MV-4-11 (cell line): ENCODE results near the gene TXNRD3.
"Not testable (repeated sequence)": the region's sequence is repeated elsewhere in the genome, so short reads cannot be mapped to it uniquely, and the experiment has no call there.

Source experiments
- DNase-seq: peaks from one replicate; lab custom pipeline; 2025; lab: John Stamatoyannopoulos, UW

The TXNRD3 gene

DNA sequence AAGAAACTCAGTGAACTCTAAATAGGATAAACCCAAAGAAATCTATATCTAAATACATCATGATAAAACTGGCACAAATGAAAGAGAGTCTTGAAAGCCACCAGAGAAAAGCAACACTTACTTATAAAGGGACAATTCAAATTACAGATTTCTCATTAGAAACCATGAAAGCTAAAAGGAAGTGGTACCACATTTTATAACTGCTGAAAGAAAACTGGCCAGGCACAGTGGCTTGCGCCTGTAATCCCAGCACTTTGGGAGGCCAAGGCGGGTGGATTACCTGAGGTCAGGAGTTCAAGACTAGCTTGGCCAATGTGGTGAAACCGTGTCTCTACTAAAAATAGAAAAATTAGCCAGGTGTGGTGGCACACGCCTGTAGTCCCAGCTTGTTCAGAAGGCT lies 59.4 kb downstream of the TXNRD3 start:
- not testable (repeated sequence) for DNase-seq

DNA sequence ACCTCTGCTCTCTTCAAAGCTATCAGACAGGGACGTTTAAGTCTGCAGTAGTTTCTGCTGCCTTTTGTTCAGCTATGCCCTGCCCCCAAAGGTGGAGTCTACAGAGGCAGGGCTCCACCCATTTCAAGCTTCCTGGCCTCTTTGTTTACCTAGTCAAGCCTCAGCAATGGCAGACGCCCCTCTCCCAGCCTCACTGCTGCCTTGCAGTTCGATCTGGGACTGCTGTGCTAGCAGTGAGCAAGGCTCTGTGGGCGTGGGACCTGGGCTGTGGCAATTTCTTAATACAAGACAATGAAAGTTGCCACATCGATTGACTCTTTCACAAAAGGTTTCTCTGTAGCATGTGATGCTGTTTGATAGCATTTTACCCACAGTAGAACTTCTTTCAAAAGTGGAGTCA lies 63.4 kb downstream of the TXNRD3 start:
- not testable (repeated sequence) for DNase-seq

DNA sequence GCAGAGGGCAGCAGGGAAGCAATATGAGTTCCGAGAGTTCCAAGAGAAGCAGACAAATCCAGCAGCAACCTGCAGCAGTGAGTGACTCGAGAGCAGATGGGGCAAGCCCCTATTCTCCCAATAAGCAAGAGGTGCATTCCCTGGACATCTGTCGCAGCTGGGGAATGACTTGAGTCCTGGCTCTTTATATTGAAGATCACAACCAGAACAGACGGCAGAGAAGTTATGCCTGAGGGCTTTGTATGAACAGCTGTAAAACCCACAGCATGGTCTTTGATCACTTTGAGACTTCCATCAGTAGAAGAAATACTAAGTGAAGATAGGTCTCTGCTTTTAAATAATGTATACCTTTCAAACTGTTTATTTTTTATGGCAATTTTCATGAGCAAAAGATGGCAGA lies 72.6 kb downstream of the TXNRD3 start:
- DNase-seq: no peak

DNA sequence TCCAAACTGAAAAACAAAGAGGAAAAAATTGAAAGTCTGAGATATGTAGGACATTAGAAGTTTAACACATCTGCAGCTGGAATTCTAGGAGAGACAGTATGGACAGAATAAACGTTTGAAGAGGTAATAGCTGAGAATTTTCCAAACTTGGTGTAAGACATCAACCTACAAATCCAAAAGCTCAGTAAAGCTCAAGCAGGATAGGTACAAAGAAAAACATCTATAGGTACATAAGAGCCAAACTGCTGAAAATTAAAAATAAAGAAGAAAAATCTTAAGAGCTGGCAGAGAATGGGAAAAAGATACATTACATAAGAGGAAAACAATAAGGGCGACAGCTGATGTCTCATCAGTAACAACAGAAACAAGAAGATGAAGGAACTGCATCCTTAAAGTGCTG lies 73.4 kb downstream of the TXNRD3 start:
- no peak for DNase-seq

DNA sequence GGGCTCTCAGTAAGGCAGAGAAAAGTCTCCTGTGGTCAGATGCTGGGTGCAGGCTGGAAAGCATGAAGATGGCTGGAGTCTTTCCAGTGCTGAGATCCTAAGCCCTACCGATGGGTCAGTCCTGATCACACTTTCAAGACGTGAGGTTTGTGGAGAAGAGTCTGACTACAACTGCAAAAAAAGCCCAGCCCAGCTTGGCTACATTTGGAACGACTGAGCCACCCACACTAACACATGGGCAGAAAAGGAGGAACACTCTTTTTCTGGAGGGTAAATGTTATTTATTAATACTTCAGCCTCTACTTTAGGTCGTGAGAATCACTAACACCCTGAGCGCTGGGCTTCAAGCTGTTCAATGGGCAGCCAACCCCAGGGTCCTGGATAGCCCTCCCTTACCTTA lies 74.2 kb downstream of the TXNRD3 start:
- no peak for DNase-seq

DNA sequence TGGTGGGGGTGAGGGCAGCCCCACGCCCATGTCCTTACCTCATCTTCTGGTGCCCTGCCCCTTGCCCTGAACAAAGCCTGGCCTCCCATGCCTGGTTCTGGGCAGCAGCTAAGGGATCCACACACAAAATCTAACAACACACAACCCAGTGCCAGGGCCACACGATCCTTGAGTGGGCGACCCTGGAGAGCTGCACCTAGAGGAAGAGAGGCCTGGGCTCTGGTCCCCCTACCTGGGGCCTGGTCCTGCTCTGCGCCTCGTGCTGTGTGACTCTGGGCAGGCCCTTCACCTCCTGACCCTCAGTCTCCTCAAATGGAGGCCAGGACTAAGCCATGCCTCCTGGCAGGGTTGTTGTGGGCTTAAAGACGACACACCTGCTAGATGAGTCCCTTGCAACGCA lies 76.2 kb downstream of the TXNRD3 start:
- DNase-seq: no peak

DNA sequence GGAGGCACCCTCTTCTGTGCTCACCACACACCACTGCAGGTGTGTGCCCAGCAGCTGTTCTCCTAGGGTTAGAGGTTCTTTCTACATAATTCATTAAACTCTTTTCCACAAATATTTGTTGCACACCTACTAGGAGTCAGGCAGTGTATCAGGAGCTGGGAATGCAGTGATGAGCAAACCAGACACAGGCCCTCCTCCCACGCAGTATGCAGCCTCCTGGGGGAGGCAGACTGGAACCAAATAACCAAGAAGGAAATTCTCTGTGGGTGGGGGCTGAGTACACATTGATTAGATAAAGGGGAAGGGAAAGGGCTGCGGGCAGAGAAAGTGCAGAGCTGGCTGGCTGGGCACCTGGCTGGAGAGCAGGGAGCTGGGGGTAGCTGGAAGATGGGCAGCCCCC lies 77.7 kb downstream of the TXNRD3 start:
- no peak for DNase-seq

DNA sequence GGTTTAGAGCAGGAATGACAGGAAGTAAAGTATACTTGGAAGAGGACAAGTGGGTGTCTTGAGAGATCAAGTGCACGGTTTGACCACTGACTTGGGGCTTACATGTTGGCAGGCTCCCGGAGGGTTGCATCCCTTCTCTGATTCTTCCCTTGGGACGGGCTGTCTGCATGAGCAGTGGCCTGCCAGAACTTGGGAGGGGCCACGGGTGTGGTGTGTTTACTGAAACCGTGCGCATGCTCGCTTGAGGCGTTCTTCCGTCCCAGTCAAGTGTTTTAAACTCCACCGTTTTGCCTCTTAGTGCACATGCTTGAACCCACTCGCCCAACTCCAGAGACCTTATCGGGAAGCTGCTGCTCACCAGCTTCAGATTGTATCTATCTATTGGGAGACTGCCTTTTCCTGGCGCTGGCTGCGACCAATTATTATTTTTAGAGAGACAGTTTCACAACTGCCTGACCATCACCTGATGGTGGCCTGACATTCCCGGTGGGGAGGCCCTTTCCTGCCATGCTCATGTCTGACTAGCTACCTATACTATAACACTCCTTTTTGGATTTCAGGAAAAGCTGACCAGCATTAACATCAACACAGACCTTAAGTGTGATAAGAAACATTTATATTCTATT lies 81.3 kb downstream of the TXNRD3 start:
- no peak for DNase-seq

DNA sequence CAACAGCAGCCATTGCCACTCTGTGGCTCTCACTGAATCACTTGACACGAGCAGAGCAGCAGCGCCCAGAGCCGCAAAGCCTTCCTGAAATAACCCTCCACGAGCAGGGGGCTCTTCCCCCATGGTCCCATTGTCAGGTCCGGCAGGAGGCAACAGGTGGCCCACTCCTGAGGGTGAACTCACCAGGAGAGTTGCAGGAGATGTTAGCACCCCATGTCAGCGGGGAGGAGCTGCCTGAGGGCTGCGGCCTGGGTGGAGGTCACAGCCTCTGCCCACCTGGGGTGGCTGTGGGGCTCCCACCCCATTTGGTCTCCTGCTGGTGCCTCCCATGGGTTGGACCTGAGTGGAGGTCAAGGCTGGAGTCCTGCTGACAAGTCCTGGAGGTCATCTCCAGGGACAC lies 83.8 kb downstream of the TXNRD3 start:
- no peak for DNase-seq

DNA sequence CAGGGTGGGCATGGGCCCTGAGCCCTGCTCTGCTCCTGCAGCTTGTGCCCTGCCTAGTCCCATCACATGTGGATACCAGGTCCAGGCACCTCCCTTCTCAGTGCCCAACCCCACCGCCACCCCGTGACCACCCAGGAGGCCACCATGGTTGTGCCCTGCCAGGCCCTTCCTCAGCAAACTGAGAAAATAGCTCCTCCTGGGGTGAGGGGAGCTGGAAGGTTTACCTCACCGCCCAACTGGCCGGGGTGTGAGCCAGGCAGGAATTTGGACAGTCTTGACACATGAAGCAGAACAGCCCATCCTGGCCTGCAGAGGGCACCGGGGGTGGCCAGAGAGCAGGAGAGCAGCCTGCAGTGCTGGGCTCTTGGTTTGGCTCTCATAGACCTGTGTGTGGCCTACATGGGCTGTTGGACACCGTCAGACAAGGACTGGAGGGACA lies 84.8 kb downstream of the TXNRD3 start:
- no peak for DNase-seq

DNA sequence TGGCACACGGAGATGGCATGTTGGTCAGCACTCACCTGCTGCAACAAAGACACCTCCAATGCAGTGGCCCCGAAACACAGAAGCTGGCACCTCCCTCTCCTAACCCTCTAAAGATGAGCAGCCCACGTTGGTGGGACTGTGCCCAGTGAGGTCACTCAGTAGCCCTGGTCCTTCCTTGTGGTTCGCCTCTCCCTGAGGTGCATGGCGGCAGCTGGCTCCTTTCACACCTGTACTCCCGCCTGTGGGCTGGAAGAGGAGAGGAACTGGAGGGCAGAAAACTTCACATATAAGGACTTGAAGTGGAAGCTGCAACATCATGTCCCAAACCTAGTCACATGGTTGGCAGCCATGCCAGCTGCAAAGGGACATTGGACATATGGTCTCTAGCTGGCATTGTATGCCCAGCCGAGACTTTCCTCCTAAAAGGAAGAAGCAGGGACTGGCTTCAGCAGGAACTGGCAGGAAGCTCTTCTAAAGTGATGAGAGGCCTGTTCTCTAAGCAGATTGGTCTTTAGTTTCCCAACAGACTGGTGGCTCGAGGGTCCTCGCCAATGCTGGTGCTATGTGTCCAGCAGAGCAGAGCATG lies 85.4 kb downstream of the TXNRD3 start:
- no peak for DNase-seq

DNA sequence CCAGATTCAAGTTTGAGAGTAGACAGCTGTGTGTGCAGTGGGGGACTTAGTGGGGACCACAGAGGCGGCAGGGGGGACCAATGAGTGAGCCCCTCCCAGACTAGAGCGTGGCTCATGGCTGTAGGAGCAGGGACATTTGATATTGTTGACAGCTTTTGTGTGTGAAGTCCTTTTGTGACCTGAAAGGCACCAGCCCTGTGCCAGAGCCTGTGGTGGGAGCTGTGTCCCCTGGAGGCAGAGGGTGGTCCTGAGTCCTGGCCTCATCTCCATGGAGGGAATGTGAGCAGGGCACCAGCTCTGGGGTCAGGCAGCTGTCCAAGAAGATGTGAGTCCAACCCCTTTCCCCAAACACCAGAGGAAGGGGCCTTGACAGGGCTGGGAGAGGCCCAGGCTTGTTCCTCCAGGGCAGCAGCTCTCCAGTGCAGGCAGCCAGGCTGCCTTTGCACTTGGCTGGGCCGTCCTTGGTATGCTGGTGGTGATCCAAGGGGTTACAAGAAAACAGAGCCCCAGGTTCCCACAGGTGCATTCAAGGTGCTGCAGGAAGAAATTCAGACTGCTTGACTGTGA lies 86.1 kb downstream of the TXNRD3 start:
- DNase-seq: no peak

DNA sequence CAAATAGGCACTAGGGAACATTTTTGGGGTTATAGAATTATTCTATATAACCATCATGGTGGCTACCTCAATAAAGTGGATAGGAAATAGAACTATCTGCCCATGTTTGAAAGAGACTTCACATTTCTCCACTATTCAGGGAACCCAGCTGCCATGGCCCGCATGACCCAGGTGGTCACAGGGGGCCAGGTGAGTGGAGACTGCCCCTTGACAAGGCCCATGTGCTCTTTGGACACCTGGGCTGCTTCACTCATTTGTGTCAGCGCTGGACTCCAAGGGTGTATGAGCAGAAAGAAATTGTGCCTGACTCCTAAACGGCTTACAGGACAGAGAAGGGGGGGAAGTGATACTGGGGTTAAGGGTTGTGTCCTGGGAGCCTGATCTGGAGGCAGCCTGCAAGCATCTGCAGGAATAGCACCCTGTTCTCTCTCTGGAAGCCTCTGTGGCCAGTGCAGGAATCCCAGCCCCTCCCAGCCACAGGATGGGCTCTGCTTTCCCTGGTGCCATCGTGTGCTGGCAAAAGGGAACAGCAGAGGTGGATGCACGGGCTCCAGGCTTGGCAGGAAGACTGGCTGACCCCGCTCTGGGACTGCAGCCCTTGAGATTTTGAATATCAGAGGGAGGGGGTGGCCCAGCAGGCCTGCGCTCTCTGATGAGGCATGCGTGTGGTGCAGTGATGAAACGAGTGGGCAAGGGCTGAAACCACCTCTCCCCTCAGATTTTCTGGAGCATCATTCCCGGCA lies 87.1 kb downstream of the TXNRD3 start:
- no peak for DNase-seq

DNA sequence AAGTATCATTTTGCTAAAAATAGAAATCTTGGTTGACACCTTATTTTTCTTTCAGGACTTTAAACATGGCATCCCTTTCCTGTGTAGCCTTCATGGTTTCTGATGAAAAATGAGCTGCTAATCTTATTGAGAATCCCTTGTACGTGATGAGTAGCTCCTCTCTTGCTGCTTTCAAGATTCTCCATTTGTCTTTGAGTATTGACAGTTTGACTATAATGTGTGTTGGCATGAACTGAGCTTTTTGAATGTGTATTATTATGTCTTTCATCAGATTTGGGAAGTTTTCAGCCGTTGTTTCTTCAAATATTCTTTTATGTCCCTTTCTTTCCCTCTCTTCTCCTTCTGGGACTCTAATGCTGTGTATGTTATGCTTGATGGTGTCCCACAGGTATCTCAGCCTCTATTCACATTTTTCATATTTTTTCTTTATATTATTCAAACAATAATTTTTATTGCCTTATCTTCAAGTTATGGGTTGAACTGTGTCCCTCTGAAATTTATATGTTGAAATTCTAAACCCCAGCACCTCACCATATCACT lies 92.1 kb downstream of the TXNRD3 start:
- no peak for DNase-seq

DNA sequence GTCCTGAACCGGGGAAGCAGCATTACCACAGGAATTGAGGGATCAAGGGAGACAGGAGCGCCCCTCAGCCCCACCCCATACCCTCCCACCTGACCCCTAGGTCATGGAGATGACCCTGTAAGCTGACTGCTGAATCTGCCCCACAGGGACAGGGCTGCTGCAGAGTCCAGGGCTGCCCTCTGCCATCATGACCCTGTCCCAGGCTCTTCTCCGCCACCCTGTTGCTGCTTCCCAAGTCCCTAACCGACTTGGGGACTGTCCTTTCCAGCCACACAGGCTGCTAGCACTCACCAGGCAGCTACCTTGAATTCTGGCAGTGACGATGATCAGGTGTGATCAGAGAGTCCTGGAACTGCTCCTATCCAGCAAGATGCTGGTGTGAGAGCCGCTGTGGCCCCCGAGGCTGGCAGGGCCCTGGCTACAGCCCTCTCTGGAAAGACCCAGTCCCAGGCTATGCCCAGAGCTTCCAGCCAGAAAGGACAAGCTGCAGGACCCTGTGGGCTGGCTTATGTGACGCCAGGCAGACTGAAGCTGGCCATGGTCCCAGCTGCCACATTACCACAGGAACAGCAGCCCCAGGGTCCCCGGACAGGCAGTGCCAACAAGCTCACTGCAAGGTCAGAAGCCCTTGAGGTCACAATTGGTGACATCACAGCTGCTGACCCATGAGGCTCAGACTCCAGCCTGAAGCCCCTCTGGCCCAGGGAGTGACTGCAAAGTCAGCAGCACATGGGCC lies 96.4 kb downstream of the TXNRD3 start, which contains the start of gene C3orf22:
C3orf22 (minus strand) TSS at position 597 of the 736 bp plus-strand sequence. CDS start 5,542 bp downstream, outside the sequence.
- no peak for DNase-seq

DNA sequence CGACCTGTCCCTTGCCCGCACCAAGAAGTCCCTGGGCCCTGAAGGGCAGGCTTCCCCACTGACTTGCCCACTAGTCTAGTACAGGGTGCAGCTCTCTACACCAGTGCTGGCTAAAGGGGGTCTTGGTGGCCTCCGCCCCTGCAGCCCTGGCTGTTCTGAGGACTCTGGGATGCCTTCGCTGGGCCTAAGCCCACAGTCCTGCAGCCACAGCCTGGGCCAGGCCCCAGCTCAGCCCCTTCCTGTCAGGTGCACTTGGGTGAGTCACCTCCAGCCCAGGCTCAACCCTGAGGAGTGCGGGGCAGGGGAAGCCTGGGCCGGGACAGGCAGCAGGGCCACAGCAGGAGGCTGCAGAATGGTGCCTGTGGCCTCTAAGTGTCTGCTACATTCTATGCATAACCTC lies 97.2 kb downstream of the TXNRD3 start:
- no peak for DNase-seq

DNA sequence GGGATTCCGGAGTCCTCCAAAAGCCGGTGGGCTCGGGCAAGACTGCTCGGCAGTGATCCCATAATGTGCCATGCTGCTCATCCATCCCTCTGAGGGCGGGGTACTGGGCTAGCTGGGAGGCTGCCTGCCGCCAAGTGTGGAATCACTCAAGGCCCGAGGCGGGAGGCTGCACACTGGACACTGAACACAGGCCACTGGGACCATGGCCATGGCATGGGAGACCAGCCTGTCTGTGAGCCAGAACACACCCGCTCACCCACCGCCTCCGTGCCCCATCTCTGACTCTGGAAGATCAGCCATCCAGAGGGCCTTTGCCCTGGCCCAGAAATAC lies 97.5 kb downstream of the TXNRD3 start:
- DNase-seq: no peak
